ENCODE measurements around the gene EHBP1.

The EHBP1 gene

GRCh38 chr2:62785216-62785615, 79.7 kb downstream of the EHBP1 start:
- no peak for DNase-seq (ENCODE audit: low read depth)

DNA sequence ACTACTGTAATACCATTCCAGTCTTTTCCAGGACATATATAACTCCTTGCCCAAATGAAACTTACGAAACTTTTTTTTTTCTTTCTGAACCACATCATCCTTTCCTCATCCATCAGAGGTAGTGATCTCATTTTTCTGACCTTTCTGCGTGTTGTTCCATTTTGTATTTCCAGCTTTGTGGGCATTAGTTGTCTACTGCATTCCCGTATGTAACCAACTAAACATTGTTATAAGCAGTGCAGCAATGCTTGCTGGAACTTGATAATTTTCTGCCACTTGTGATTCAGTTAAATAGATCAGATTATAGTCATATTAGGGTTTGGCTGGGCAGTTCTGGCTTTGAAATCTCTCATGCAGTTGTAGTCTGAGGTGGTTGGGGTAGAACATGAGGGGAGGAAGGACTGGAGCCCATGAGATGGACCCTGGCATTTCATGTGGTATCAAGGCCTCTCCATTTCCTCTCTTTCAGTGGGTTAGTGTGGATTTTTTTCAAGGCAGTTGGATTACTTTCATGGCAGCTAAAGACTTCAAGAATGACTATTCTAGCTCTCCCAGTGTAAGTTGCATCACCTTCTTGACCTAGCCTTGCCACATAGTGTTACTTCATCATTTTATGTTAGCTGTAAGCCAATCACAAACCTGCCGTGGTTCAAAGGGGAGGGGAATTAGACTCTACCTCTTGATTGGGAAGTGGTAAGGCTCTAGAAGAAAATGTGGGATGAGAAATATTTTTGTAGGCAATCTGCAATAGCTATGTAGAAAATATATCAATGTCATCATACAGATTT, 80.5 kb downstream of the EHBP1 start:
- DNase-seq (ENCODE audit: low read depth): no peak

- no peak for DNase-seq (ENCODE audit: low read depth)
Observed at GRCh38 chr2:62787386-62787785, 81.9 kb downstream of the EHBP1 start.

DNA sequence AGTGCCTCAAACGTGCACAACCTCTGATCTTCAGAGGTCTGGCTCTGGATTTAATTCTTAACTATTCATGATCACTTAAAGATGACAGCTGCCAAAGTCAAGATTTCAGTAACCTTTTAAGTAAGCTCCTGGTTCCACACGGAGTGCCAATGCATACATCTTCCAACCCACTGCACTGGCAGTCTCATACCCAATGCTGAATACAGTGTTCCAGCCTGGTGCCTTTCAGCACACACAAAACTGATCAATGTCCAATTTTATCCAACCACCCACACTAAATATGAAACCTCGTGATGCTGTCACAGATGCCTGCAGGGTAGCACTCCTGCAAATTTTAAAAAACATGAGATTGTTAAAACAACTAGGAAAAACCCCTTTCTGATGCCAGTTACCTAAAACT, 84.0 kb downstream of the EHBP1 start:
- DNase-seq (ENCODE audit: low read depth): no peak

GRCh38 chr2:62789918-62790317, 84.4 kb downstream of the EHBP1 start:
- DNase-seq (ENCODE audit: low read depth): no peak

- DNase-seq (ENCODE audit: low read depth): no peak
Observed at GRCh38 chr2:62792408-62792807, 86.9 kb downstream of the EHBP1 start.

- DNase-seq (ENCODE audit: low read depth): no peak
Observed at GRCh38 chr2:62793213-62793612, 87.7 kb downstream of the EHBP1 start.

DNA sequence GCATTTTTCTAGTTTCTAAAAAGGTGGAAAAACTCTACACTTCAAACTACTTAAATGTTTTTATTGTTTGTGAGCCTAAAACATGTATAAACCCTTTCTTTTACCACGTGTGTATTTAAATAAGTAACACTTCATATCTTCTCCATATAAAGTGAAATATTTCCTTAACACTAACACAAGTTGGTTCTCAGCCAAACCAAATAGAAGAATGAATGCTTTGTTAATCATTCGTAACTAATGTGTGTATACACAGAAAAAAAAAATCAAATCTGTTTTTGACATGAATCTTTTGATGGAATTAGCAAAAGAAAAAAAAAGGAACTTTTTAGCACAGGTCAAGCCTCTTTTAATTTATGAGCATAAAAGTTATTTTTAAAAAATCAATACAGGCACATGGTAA, 89.3 kb downstream of the EHBP1 start:
- no peak for DNase-seq (ENCODE audit: low read depth)

DNA sequence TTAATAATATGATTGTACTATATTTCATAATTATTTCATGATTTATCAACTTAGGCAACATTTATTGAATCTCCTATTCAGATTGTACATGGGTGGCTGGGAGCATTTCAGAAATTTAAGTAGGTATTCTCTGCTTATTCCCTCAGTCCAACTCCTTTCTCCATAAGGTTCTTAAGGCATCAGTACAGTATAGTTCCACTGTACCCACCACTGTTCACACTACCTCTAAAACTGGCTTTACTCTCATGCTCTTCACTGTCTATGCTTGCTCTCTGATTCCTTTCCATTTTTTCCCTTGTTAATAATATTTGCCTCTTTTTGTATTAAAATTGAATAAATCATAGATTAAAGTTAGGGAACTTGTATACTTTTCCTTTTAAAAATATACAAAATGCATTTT, 89.8 kb downstream of the EHBP1 start:
- DNase-seq (ENCODE audit: low read depth): no peak

- no peak for DNase-seq (ENCODE audit: low read depth)
Observed at GRCh38 chr2:62797107-62797506, 91.6 kb downstream of the EHBP1 start.

- DNase-seq (ENCODE audit: low read depth): no peak
Observed at GRCh38 chr2:62800618-62801017, 95.1 kb downstream of the EHBP1 start.

DNA sequence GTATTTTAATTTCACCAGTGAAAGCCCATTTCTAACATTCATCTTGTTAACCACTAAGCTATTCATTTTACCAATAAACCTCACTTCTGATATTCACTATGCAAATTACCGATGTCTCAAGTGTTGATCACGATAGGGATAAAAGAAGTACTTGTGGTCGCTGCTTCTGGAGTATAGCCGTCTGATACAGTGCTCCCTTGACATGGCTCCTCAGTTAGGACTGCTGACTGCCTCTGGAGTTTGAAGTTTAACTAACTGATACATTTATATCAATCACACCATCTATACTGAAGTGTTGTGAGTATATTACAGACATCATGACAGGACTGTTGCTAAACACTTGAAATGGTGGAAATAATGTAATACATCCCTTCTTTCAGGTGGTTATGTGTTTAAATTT, 95.6 kb downstream of the EHBP1 start:
- no peak for DNase-seq (ENCODE audit: low read depth)

DNA sequence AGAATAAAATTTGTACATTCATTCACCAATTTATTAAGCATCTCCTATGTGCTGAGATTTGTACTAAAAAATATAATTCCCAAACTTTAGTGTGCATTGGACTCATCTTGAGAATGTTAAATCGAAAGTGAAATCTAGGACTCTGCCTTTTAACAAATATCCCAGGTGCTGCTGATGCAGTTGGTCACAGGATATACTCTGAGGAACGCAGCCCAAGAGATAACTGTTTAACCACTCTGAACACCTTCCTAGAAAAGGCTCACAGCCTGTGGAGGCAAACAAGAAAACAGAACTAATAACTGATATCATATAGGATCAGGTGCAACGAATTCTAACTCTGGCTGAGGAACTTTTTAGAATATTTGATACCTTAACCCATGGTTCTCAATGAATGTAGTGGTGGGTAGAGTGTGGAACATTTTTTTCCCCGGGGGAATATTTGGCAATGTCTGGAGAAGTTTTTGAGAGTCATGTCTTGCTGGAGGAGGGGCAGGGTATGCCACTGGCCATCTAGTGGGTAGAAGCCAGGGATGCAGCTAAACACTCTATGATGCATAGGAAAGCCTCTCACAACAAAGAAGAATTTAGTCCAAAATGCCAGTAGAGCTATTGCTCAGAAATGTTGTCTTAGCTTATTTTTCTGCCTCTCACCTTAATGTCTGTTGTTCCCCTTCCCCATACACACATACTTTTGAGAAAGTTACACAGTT, 96.5 kb downstream of the EHBP1 start:
- no peak for DNase-seq (ENCODE audit: low read depth)

DNA sequence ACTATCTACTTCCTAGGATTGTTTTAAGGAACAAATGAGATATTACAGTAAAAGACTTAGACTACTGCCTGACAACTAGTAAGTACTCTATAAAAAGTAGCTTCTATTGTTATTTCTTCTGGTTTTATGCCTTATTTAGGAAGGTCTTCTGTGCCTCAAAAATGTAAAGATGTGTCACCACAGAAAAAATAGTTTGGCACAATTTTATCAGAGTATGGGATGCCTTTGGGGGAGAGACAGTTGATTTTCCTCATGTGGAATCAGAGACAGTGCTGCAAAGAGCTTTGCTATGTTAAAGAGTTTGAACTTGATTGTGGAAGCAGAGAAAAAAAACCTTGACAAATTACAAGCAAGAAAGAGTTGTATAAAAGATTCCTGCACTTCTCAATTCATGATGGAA, 98.4 kb downstream of the EHBP1 start:
- no peak for DNase-seq (ENCODE audit: low read depth)

DNA sequence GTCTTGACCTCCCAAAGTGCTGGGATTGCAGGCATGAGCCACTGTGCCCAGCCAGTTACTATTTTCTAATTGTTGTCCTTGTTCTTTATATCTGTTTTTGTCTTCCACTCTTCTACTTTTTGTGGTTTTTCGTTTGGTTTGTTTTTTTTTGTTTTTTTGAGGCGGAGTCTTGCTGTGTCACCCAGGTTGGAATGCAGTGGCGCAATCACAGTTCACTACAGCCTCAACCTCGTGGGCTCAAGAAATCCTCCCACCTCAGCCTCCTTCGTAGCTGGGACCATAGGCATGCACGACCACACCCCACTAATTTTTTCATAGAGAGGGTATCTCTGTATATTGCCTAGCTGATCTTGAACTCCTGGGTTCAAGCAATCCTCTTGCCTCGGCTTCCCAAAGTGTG, 100.7 kb downstream of the EHBP1 start:
- no peak for DNase-seq (ENCODE audit: low read depth)

- no peak for DNase-seq (ENCODE audit: low read depth)
Observed at GRCh38 chr2:62808554-62808953, 103.0 kb downstream of the EHBP1 start.

GRCh38 chr2:62811086-62811485, 105.6 kb downstream of the EHBP1 start:
- DNase-seq (ENCODE audit: low read depth): no peak

DNA sequence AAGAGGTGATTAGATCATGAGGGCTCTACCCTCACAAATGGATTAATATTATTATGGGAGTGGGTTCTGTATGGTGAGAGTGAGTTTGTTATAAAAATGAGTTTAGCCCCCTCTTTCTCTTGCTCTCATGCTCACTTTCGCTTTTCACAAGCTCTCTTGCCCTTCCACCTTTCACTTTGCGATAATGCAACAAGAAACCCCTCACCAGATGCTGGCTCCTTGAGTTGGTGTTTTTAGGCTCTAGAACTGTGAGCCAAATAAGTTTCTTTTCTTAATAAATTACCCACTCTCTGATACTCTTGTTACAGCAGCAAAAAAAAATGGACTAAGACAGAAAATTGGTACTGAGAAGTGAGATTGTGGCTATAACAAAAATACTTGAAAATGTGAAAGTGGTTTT, 106.5 kb downstream of the EHBP1 start:
- no peak for DNase-seq (ENCODE audit: low read depth)

- no peak for DNase-seq (ENCODE audit: low read depth)
Observed at GRCh38 chr2:62812921-62813825, 107.7 kb downstream of the EHBP1 start.

GRCh38 chr2:62814123-62814522, 108.6 kb downstream of the EHBP1 start:
- no peak for DNase-seq (ENCODE audit: low read depth)

DNA sequence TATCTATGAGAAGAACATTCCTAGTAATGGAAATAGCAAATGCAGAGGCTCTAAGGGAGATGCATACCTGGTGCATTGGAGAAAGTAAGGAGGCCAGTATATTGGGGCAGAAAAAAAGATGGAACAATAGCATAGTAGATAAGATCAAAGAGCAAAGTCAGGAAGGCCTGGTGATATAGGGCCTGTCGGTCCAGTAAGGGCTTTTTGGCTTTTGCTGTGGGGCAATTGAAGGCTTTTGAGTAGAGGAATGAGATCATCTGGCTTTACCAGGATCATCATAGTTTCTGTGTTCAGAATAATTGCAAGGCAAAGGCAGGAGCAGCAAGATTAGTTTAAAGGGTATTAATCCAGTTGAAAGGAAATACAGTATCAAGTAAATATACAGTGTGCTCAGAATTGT, 111.8 kb downstream of the EHBP1 start:
- DNase-seq (ENCODE audit: low read depth): no peak

DNA sequence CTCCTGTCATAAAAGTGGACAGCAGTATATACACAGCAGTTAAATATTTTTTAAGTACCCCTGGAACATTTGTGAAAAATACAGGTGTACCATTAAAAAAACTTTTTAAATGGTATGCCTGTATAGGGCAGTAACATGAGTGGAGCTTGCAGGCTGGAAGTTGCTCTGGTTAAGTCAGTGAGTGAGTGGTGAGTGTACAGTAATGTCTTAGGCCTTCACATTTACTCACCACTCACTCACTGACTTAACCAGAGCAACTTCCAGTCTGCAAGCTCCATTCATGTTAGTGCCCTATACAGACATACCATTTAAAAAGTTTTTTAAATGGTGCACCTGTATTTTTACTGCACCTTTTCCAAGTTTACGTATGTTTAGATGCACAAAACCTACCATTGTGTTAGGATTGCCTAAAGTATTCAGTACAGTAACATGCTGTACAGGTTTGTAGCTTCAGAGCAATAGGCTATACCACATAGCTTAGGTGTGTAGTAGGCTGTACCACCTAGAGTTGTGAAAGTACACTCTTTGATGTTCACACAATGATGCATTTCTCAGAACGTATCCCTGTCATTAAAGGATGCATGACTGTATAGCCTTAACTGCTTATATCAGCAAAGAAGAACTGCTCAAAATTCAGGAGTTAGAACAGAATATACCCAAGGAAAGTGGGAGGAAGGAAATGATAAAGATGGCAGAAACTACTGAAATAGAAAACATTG, 112.6 kb downstream of the EHBP1 start:
- no peak for DNase-seq (ENCODE audit: low read depth)

Measured in T follicular helper cell (primary cell).